T-cell (primary cell): ENCODE data around the gene KCNIP1. TPM values are rescaled to one million over a fixed set of nuclear protein-coding genes. Genes with fewer than 3 reads are reported as not detected.

Experiments
- ATAC-seq, 4 experiments: fragments of 200-7000 bp in 3 of 4; fragments of 150-1000 bp in 1 of 4; cut with Tn5 transposase; replicated peaks in 1 of 4; 1 replicate in 3 of 4; 2 replicates in 1 of 4; pipeline ENCODE4 v1.10.0; 2021; ENCODE audit warnings: moderate library complexity in 3 of 4, mild to moderate bottlenecking in 2 of 4, moderate number of reproducible peaks in 1 of 4
- CTCF ChIA-PET, 2 donors: fragments of 300-600 bp; sonication (Branson Sonifier 250); formaldehyde crosslinking; loops; one replicate each; lab custom pipeline; 2022; ENCODE audit warnings: antibody characterized with exemption in 2 of 2; lab: Charles Lee
- POLR2A ChIA-PET, 2 donors: fragments of 300-600 bp; sonication (Branson Sonifier 250); formaldehyde crosslinking; loops; one replicate each; lab custom pipeline; 2022; ENCODE audit warnings: antibody characterized with exemption in 2 of 2; lab: Charles Lee
- DNase-seq, 35 experiments: peaks; one replicate each; pipeline versions ENCODE4 v3.0.0 to v3.0.0-alpha.2; 2013 to 2023
- H3K27ac ChIP-seq: one replicate; pipeline ENCODE4 v1.5.1; 2013; ENCODE audit warnings: low read length
- H3K27me3 ChIP-seq, 2 experiments: replicated peaks in 1 of 2; 1 replicate in 1 of 2; 2 replicates in 1 of 2; pipeline versions ENCODE4 v1.6.1 to v1.7.0; 2013; ENCODE audit warnings: low read length in 1 of 2, mixed read lengths in 1 of 2; ENCODE audit not compliant: control insufficient read depth in 2 of 2, insufficient read depth in 2 of 2; ENCODE audit errors: extremely low read depth in 1 of 2
- H3K36me3 ChIP-seq, 2 donors: 1 replicate in 1 of 2; 2 replicates in 1 of 2; pipeline versions ENCODE4 v1.6.1 to v1.7.0; 2013; ENCODE audit warnings: low read length in 1 of 2; ENCODE audit not compliant: control insufficient read depth in 2 of 2, insufficient read depth in 1 of 2; ENCODE audit errors: extremely low read depth in 1 of 2
- H3K4me1 ChIP-seq, 2 experiments: 1 replicate in 1 of 2; 2 replicates in 1 of 2; pipeline versions ENCODE4 v1.6.1 to v1.7.0; 2013; ENCODE audit warnings: low read length in 2 of 2, mixed read lengths in 1 of 2; ENCODE audit not compliant: insufficient read depth in 2 of 2, control insufficient read depth in 1 of 2; ENCODE audit errors: extremely low read depth in 1 of 2
- H3K4me3 ChIP-seq, 2 donors: 1 replicate in 1 of 2; 2 replicates in 1 of 2; pipeline versions ENCODE4 v1.5.1 to v1.7.0; 2013; ENCODE audit warnings: mild to moderate bottlenecking in 2 of 2, low read length in 1 of 2, moderate library complexity in 1 of 2; ENCODE audit not compliant: control insufficient read depth in 1 of 2; ENCODE audit errors: extremely low read depth in 1 of 2
- H3K9me3 ChIP-seq: 2 replicates; pipeline ENCODE4 v1.7.0; 2013
- H3K27ac Mint-ChIP-seq, 2 donors: one replicate each; pipeline ENCODE4 v1.8.0; 2020 to 2021; ENCODE audit warnings: mild to moderate bottlenecking in 2 of 2, mixed read lengths in 2 of 2
- H3K27me3 Mint-ChIP-seq, 2 donors: one replicate each; pipeline ENCODE4 v1.8.0; 2021 to 2022; ENCODE audit warnings: mixed read lengths in 2 of 2
- H3K36me3 Mint-ChIP-seq: one replicate; pipeline ENCODE4 v1.8.0; 2021; ENCODE audit warnings: mixed read lengths
- H3K4me1 Mint-ChIP-seq, 3 donors: one replicate each; pipeline ENCODE4 v1.8.0; 2020 to 2022; ENCODE audit warnings: mixed read lengths in 3 of 3, mild to moderate bottlenecking in 1 of 3
- H3K4me3 Mint-ChIP-seq, 3 donors: one replicate each; pipeline ENCODE4 v1.8.0; 2020 to 2022; ENCODE audit warnings: mild to moderate bottlenecking in 3 of 3, mixed read lengths in 3 of 3, moderate library complexity in 3 of 3
- H3K9me3 Mint-ChIP-seq, 3 donors: one replicate each; pipeline ENCODE4 v1.8.0; 2020 to 2022; ENCODE audit warnings: mixed read lengths in 3 of 3
- WGBS: methylation state at CpG from one replicate; pipeline ENCODE4 v1.1.5; 2013; ENCODE audit warnings: missing lambda C conversion rate; ENCODE audit not compliant: insufficient coverage; 5-methylcytosine and 5-hydroxymethylcytosine counted together
- total RNA-seq, 35 experiments: library from RNA in 6 of 35; stranded (reverse) in 6 of 35; fragments of 120-200 nt in 1 of 35; gene quantifications; one replicate each; pipeline versions ENCODE4 v1.2.1 to v1.2.4 and lab custom pipeline; 2013 to 2026

Gene KCNIP1
- total RNA-seq, 5 donors from 2014 or later (not counting 1 experiment from before 2014, with no cell fraction given), result not detected

DNA sequence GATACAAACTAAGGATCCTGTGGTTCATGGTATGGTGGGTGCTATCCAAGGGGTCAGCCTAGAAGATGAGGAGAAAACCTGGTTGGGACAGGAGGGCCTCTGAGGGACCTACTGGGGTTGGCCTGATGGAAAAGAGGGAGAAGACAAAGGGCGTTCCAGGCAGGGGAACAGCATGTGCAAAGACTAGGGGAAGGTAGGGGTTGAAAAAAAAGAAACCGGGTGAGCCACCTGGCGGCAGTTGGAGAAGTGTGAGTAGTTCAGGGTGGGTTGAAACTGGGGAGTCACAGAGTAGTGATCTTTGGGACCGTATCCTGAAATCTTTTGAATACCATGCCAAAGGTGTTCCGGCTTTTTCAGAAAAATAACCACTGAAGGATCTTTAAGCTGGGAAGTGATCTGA is 271.0 kb downstream of the KCNIP1 start:
- POLR2A ChIA-PET, result no interaction called here
- Mint-ChIP-seq H3K36me3 (no peaks in the 10 kb centered on the region), H3K4me1 (no peaks in the 10 kb centered on the region), H3K27ac (no peak overlapping the region), H3K4me3 (no peak overlapping the region), H3K27me3 (peaks cover 1 to 5% of the 10 kb centered on the region in 2 donors), H3K9me3 (no peaks in the 10 kb centered on the region)
- WGBS, result 78% methylated on average over 5 of the region's 5 CpGs
- H3K4me1 ChIP-seq, result no peaks in the 10 kb centered on the region
- H3K9me3 ChIP-seq, result no peaks in the 10 kb centered on the region
- H3K27me3 ChIP-seq, result peaks cover 0 to 10% of the 10 kb centered on the region in 2 experiments
- CTCF ChIA-PET, result no interaction called here
- ATAC-seq (no peak), DNase-seq (no peak)
- H3K27ac ChIP-seq, result no peak overlapping the region
- no peaks in the 10 kb centered on the region for H3K36me3 ChIP-seq
- H3K4me3 ChIP-seq, result no peak overlapping the region

DNA sequence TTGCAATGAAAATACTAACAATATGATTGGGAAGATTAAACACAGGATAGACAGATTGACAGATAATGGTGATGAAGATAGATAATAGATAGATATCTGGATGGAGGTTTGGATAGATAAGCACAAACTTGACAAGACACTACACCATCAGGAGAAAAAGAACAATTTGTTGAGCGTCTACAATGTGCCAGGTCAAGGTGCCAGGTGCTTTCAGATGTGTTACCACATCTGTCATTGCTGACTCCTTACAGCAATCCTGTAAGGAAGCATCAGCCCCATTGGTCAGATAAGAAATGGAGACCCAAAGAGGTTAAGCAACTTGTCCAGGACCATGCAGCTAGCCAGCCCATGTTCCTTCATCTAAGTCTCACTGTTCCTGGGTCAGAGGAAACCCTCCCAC is 278.1 kb downstream of the KCNIP1 start:
- no peak overlapping the region for H3K27ac Mint-ChIP-seq

DNA sequence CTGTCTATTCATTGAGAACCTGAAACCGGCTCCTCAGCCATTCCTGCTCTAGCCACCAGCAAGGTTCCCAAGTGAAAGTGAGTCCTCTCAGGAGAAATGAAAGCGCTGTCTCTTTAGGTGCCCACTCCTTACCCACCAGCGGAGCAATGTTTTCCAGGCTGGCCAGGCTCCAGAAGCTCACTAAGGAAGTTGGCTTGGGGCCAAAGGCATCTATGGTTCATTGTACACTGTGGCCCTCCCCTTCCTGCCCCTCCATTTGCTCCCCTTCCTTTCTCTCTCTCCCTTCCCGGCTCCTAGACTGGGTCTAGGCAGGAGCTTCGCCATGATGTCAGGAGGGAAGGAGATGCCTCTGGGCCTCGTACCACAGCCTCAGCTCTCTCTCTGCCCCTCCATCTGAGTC is 278.6 kb downstream of the KCNIP1 start:
- Histone ChIP-seq H3K9me3 (no peaks in the 10 kb centered on the region), H3K4me3 (no peak overlapping the region), H3K4me1 (no peaks in the 10 kb centered on the region), H3K27me3 (peaks cover 0 to 13% of the 10 kb centered on the region in 2 experiments), H3K36me3 (no peaks in the 10 kb centered on the region), H3K27ac (no peak overlapping the region)
- H3K4me3 Mint-ChIP-seq, result no peak overlapping the region
- H3K4me1 Mint-ChIP-seq, result no peaks in the 10 kb centered on the region
- H3K27ac Mint-ChIP-seq, result no peak overlapping the region
- DNase-seq (no peak), ATAC-seq (no peak)
- H3K9me3 Mint-ChIP-seq, result no peaks in the 10 kb centered on the region
- H3K27me3 Mint-ChIP-seq, result peaks cover 0 to 4% of the 10 kb centered on the region in 2 donors
- CTCF ChIA-PET, result no interaction called here
- no peaks in the 10 kb centered on the region for H3K36me3 Mint-ChIP-seq
- POLR2A ChIA-PET, result no interaction called here
- 93% methylated on average over 3 of the region's 6 CpGs for WGBS

More for the DNA sequence above, 278.1 kb downstream of the KCNIP1 start:
- peaks cover 0 to 4% of the 10 kb centered on the region in 2 donors for H3K27me3 Mint-ChIP-seq
- ChIA-PET POLR2A (no interaction called here), CTCF (no interaction called here)
- H3K36me3 Mint-ChIP-seq, result no peaks in the 10 kb centered on the region
- no peaks in the 10 kb centered on the region for H3K9me3 Mint-ChIP-seq
- WGBS, result no CpG with 5 or more reads among the region's 1 CpG
- no peak for DNase-seq
- Histone ChIP-seq H3K9me3 (no peaks in the 10 kb centered on the region), H3K4me3 (no peak overlapping the region), H3K27me3 (peaks cover 0 to 9% of the 10 kb centered on the region in 2 experiments), H3K36me3 (no peaks in the 10 kb centered on the region), H3K4me1 (no peaks in the 10 kb centered on the region), H3K27ac (no peak overlapping the region)
- no peaks in the 10 kb centered on the region for H3K4me1 Mint-ChIP-seq
- H3K4me3 Mint-ChIP-seq, result no peak overlapping the region
- no peak for ATAC-seq

DNA sequence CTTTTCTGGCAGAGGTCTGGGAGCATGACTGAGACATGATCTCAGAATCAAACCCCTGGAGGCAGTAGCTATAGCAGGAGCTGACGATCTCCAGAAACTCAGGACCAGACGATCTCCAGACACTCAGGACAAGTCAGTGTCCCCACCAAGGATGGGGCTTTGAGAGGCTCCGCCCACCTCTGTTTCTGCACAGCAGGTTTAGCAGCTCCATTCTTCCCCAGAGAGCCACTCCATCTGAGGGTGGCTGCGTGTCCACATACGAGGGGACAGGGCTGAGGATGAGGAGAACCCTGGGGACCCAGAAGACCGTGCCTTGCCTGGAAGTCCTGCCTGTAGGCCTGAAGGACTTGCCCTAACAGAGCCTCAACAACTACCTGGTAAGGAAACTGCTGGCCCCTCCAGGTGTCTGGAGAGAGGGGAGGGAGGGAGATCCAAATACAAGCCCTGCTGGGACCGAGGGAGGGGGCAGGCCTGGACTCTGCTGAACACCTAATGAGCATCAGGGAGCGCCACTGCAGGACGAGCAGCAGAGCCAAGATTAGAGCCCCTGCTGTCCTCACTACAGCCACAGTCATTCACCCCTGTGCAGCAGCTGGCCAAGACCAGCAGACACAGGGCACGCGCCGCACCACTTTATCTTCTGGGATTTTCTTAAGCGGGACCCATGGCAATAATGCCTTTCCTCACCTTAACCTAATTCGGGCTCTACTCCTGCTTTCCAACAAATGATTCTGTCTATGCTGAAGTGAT is 279.9 kb downstream of the KCNIP1 start, which contains the start of gene GABRP:
Gene GABRP, plus strand, starts transcription at position 228 of the 750 bp plus-strand sequence. CDS start 4,891 bp downstream, outside the sequence.
- CTCF ChIA-PET, result no interaction called here
- no peaks in the 10 kb centered on the region for H3K4me1 Mint-ChIP-seq
- DNase-seq (no peak), ATAC-seq (no peak)
- no peaks in the 10 kb centered on the region for H3K9me3 Mint-ChIP-seq
- H3K27ac Mint-ChIP-seq, result no peak within 1 kb of the TSS
- Histone ChIP-seq H3K27me3 (peaks cover 0 to 20% of the 10 kb centered on the region in 2 experiments), H3K36me3 (no peaks in the 10 kb centered on the region), H3K4me1 (no peaks in the 10 kb centered on the region), H3K4me3 (no peak within 1 kb of the TSS), H3K9me3 (no peaks in the 10 kb centered on the region), H3K27ac (no peak within 1 kb of the TSS)
- 63% methylated on average over 6 of the region's 14 CpGs for WGBS
- H3K4me3 Mint-ChIP-seq, result no peak within 1 kb of the TSS
- H3K36me3 Mint-ChIP-seq, result no peaks in the 10 kb centered on the region
- peaks cover 0 to 4% of the 10 kb centered on the region in 2 donors for H3K27me3 Mint-ChIP-seq
- POLR2A ChIA-PET, result no interaction called here

DNA sequence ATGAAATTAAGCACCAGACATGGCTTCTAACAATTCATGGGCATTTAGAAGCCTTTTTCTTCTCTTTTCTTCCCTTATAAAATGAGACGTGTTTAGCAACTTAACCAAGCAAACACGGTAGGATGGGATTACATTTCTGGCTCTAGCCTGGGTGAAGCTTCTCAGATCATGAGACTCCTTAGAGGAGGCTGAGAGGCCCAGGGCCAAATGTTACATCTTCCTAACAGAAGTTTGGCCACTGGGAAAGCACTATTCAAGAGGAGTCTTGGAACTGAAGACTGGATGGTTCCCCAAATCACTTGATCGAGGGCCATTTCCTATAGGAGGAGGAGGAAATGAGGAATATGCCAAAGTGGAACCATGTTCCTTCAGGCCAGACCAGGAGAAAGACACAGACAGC is 281.6 kb downstream of the KCNIP1 start:
- H3K4me1 Mint-ChIP-seq, result no peaks in the 10 kb centered on the region
- H3K4me3 Mint-ChIP-seq, result no peak overlapping the region
- H3K27me3 Mint-ChIP-seq, result peaks cover 0 to 7% of the 10 kb centered on the region in 2 donors
- DNase-seq (no peak), ATAC-seq (no peak)
- H3K9me3 Mint-ChIP-seq, result no peaks in the 10 kb centered on the region
- no peak overlapping the region for H3K27ac ChIP-seq
- ChIA-PET CTCF (no interaction called here), POLR2A (no interaction called here)
- H3K4me3 ChIP-seq, result no peak overlapping the region
- 65% methylated on average over 2 of the region's 3 CpGs for WGBS
- no peaks in the 10 kb centered on the region for H3K36me3 ChIP-seq
- H3K36me3 Mint-ChIP-seq, result no peaks in the 10 kb centered on the region
- H3K27ac Mint-ChIP-seq, result no peak overlapping the region
- no peaks in the 10 kb centered on the region for H3K4me1 ChIP-seq
- H3K9me3 ChIP-seq, result no peaks in the 10 kb centered on the region
- peaks cover 0 to 21% of the 10 kb centered on the region in 2 experiments for H3K27me3 ChIP-seq

Other genes starting within 250 kb of the KCNIP1 start
- gene LCP2, start 206.2 kb upstream of the KCNIP1 start, total RNA-seq, result 100 to 1,000 TPM; 355 to 394 (median 374) TPM
- gene KCNMB1, start 114.7 kb upstream of the KCNIP1 start, total RNA-seq, result not detected